ENCODE measurements around the gene CST7.

CST7 gene

DNA sequence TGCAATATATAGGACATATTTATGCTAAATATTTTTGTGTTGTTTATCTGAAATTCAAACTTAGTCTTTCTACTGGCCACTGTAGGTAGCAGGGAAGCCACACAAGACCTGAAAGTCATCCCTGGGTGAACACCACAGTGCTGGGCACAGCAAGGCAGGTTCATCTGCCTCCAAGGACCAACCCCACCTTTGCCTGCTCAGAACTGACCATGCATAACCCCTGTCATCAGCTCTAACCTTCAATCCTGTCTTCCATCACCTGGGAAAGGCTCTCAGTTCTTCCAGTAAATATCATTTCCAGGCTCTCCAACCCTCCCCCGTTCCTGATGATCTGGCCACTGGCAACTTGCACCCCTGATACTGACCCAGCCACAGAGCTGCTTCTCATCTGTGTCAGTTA, 32.7 kb upstream of the CST7 start:
- no peaks in the 10 kb centered on the region for H4K20me1 ChIP-seq (ENCODE audit: insufficient read depth, low read length, poor library complexity, severe bottlenecking)
- no peaks in the 10 kb centered on the region for H3K9me3 ChIP-seq (ENCODE audit: insufficient read depth, low read depth, low read length)
- H3K9me2 ChIP-seq (replicated peaks; ENCODE audit: low read depth, low read length), result no peaks in the 10 kb centered on the region
- no peak overlapping the region for H2AFZ ChIP-seq (ENCODE audit: low read length)
- H3K9ac ChIP-seq (ENCODE audit: low read depth, low read length, poor library complexity, severe bottlenecking), result no peak overlapping the region
- H3K4me3 ChIP-seq (ENCODE audit: low read length, poor library complexity, severe bottlenecking), result no peak overlapping the region
- no peak for TF ChIP-seq EZH2phosphoT487 (IDR thresholded peaks at IDR 0.05; ENCODE audit: borderline replicate concordance)
- TF ChIP-seq, protein P1, sequence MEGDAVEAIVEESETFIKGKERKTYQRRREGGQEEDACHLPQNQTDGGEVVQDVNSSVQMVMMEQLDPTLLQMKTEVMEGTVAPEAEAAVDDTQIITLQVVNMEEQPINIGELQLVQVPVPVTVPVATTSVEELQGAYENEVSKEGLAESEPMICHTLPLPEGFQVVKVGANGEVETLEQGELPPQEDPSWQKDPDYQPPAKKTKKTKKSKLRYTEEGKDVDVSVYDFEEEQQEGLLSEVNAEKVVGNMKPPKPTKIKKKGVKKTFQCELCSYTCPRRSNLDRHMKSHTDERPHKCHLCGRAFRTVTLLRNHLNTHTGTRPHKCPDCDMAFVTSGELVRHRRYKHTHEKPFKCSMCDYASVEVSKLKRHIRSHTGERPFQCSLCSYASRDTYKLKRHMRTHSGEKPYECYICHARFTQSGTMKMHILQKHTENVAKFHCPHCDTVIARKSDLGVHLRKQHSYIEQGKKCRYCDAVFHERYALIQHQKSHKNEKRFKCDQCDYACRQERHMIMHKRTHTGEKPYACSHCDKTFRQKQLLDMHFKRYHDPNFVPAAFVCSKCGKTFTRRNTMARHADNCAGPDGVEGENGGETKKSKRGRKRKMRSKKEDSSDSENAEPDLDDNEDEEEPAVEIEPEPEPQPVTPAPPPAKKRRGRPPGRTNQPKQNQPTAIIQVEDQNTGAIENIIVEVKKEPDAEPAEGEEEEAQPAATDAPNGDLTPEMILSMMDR (conservative IDR thresholded peaks at IDR 0.05; ENCODE audit: low read length), result no peak
- H3K4me1 ChIP-seq (ENCODE audit: insufficient read depth, low read length, poor library complexity, severe bottlenecking), result no peaks in the 10 kb centered on the region
- no peaks in the 10 kb centered on the region for H3K79me2 ChIP-seq (ENCODE audit: insufficient read depth, low read length)
- no peaks in the 10 kb centered on the region for H3F3A ChIP-seq (ENCODE audit: low read depth)
- H3K4me2 ChIP-seq (ENCODE audit: low read depth, low read length, poor library complexity, severe bottlenecking), result no peak overlapping the region
- H3K27me3 ChIP-seq (ENCODE audit: insufficient read depth, low read length, poor library complexity, severe bottlenecking), result no peaks in the 10 kb centered on the region
- no peaks in the 10 kb centered on the region for H3K36me3 ChIP-seq (ENCODE audit: insufficient read depth, low read length)

DNA sequence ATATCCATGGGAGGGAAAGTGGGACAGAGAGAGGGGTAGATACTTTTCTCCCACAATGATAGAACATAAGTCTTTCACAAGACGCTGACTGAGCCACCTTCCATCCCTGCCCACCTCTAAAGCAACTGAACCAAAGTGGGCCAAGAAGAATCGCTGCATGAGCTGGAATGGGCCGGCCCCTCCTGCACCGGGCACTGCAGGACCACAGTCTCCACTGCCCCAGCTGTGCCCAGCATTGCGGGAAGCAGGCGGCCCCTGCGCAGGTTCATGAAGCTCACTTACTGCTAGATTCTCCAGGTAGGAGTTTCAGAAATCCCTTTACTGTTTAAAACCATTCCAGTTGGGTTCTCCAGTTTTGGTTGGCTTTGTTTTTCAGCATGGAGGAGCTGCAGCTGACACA, 32.0 kb upstream of the CST7 start:
- no peak overlapping the region for H3K9ac ChIP-seq (ENCODE audit: low read depth, low read length, poor library complexity, severe bottlenecking)
- H3K27me3 ChIP-seq (ENCODE audit: insufficient read depth, low read length, poor library complexity, severe bottlenecking), result no peaks in the 10 kb centered on the region
- no peaks in the 10 kb centered on the region for H3K4me1 ChIP-seq (ENCODE audit: insufficient read depth, low read length, poor library complexity, severe bottlenecking)
- no peaks in the 10 kb centered on the region for H3K9me3 ChIP-seq (ENCODE audit: insufficient read depth, low read depth, low read length)
- H4K20me1 ChIP-seq (ENCODE audit: insufficient read depth, low read length, poor library complexity, severe bottlenecking), result no peaks in the 10 kb centered on the region
- no peak overlapping the region for H3K4me2 ChIP-seq (ENCODE audit: low read depth, low read length, poor library complexity, severe bottlenecking)
- H3K9me2 ChIP-seq (replicated peaks; ENCODE audit: low read depth, low read length), result no peaks in the 10 kb centered on the region
- H3K4me3 ChIP-seq (ENCODE audit: low read length, poor library complexity, severe bottlenecking), result no peak overlapping the region
- TF ChIP-seq, protein P1 (conservative IDR thresholded peaks at IDR 0.05; ENCODE audit: low read length), result no peak
- no peak for TF ChIP-seq EZH2phosphoT487 (IDR thresholded peaks at IDR 0.05; ENCODE audit: borderline replicate concordance)
- no peak overlapping the region for H2AFZ ChIP-seq (ENCODE audit: low read length)
- no peaks in the 10 kb centered on the region for H3F3A ChIP-seq (ENCODE audit: low read depth)
- no peaks in the 10 kb centered on the region for H3K36me3 ChIP-seq (ENCODE audit: insufficient read depth, low read length)
- no peaks in the 10 kb centered on the region for H3K79me2 ChIP-seq (ENCODE audit: insufficient read depth, low read length)

DNA sequence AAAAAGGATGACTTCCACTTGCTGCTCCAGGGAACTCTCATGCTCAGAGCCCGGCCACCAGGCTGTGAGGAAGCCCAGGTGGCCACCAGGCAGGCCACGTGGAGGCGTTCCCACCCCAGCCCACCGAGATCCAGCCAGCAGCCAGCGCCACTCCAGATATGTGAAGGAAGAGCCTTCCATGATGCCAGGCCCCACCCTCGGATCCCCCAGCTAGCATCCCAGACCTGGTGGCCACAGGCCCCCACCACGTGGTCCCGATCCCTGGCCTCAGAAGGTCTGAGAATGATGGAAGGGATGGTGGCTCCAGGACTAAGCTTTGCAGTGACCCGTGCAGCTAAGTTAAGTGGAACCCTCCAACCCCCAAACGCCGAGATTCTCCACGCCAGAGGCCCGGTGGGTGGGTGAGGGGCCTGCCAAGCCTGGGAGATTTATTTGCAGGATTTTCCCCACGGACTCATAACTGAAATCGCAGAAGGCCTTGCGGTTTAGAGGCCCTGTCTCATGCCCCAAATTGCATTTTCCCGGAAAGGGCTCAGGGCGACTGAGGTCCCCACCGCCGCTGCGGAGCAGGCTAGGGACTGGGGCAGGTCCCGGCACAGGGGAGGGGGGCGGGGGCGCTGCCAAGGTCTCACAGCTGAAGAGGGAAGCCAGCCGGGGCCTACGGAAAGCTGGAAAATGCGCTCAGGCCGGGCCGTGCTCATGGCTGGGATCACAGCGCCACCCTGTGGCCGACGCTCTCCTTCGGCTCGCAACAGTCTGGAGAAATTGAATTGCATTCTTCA, 31.1 kb upstream of the CST7 start:
- Histone ChIP-seq H3K9ac (ENCODE audit: low read depth, low read length, poor library complexity, severe bottlenecking) (no peak overlapping the region), H3K27me3 (ENCODE audit: insufficient read depth, low read length, poor library complexity, severe bottlenecking) (no peaks in the 10 kb centered on the region), H3K4me3 (ENCODE audit: low read length, poor library complexity, severe bottlenecking) (no peak overlapping the region), H2AFZ (ENCODE audit: low read length) (no peak overlapping the region), H3K36me3 (ENCODE audit: insufficient read depth, low read length) (no peaks in the 10 kb centered on the region), H3K9me2 (replicated peaks; ENCODE audit: low read depth, low read length) (no peaks in the 10 kb centered on the region), H3K4me2 (ENCODE audit: low read depth, low read length, poor library complexity, severe bottlenecking) (no peak overlapping the region), H3K9me3 (ENCODE audit: insufficient read depth, low read depth, low read length) (no peaks in the 10 kb centered on the region), H3F3A (ENCODE audit: low read depth) (no peaks in the 10 kb centered on the region), H4K20me1 (ENCODE audit: insufficient read depth, low read length, poor library complexity, severe bottlenecking) (no peaks in the 10 kb centered on the region), H3K79me2 (ENCODE audit: insufficient read depth, low read length) (no peaks in the 10 kb centered on the region), H3K4me1 (ENCODE audit: insufficient read depth, low read length, poor library complexity, severe bottlenecking) (no peaks in the 10 kb centered on the region)
- TF ChIP-seq, protein P1 (conservative IDR thresholded peaks at IDR 0.05; ENCODE audit: low read length), result peak; percentile 88
- no peak for TF ChIP-seq EZH2phosphoT487 (IDR thresholded peaks at IDR 0.05; ENCODE audit: borderline replicate concordance)
